H1 (cell line): Measurements from ENCODE around the gene PGBD5. TPM values are rescaled to one million over a fixed set of nuclear protein-coding genes. Genes with fewer than 3 reads are reported as not detected.

Source experiments
- CTCF ChIA-PET: fragments of 300-600 bp; sonication (Branson Sonifier 250); formaldehyde crosslinking; loops from one replicate; lab custom pipeline; 2021; ENCODE audit not compliant: partially characterized antibody; lab: Charles Lee
- POLR2A ChIA-PET: fragments of 300-600 bp; sonication (Branson Sonifier 250); formaldehyde crosslinking; loops from one replicate; lab custom pipeline; 2021; ENCODE audit warnings: inconsistent platforms; ENCODE audit not compliant: partially characterized antibody; lab: Charles Lee
- DNase-seq, 2 experiments: peaks; one replicate each; pipeline versions ENCODE4 v3.0.0 to v3.0.0-alpha.2; 2010 to 2022; ENCODE audit warnings: low spot score in 2 of 2, low read depth in 1 of 2, mixed read lengths in 1 of 2
- FAIRE-seq: peaks from 2 replicates; lab custom pipeline; 2011; peaks lifted over from hg19 to GRCh38; lab: Jason Lieb, UNC
- H2AFZ ChIP-seq: 2 replicates; pipeline ENCODE4 v1.8.1; 2012; ENCODE audit warnings: low read length, inconsistent platforms
- H2AK5ac ChIP-seq: 2 replicates; pipeline ENCODE4 v1.6.1; 2013; ENCODE audit warnings: low read depth, low read length
- H2BK120ac ChIP-seq: replicated peaks from 2 replicates; pipeline ENCODE3; 2013; ENCODE audit warnings: low read depth, low read length, inconsistent platforms
- H2BK12ac ChIP-seq: 2 replicates; pipeline ENCODE4 v1.6.1; 2013; ENCODE audit warnings: low read depth, low read length
- H2BK15ac ChIP-seq: 2 replicates; pipeline ENCODE4 v1.6.1; 2013; ENCODE audit warnings: low read length
- H2BK20ac ChIP-seq: 2 replicates; pipeline ENCODE4 v1.6.1; 2013; ENCODE audit warnings: low read length
- H2BK5ac ChIP-seq: 2 replicates; pipeline ENCODE4 v1.6.1; 2013; ENCODE audit warnings: low read depth, low read length
- H3K14ac ChIP-seq: 2 replicates; pipeline ENCODE4 v1.6.1; 2013; ENCODE audit warnings: inconsistent platforms; ENCODE audit not compliant: insufficient read length
- H3K18ac ChIP-seq: 2 replicates; pipeline ENCODE4 v1.6.1; 2013; ENCODE audit warnings: low read length; ENCODE audit errors: extremely low read depth
- H3K23ac ChIP-seq: 2 replicates; pipeline ENCODE4 v1.6.1; 2013; ENCODE audit warnings: inconsistent platforms; ENCODE audit not compliant: insufficient read length
- H3K23me2 ChIP-seq: 2 replicates; pipeline ENCODE4 v1.6.1; 2013; ENCODE audit warnings: low read depth, low read length
- H3K27ac ChIP-seq: 2 replicates; pipeline ENCODE4 v1.6.1; 2011; ENCODE audit warnings: low read depth, low read length, inconsistent platforms
- H3K27me3 ChIP-seq, 4 experiments: replicated peaks in 1 of 4; 1 replicate in 1 of 4; 2 replicates in 3 of 4; pipeline versions ENCODE4 v1.6.1 to v1.8.1; 2011 to 2013; ENCODE audit warnings: low read length in 3 of 4, mild to moderate bottlenecking in 3 of 4, inconsistent platforms in 2 of 4, mixed read lengths in 2 of 4, moderate library complexity in 1 of 4; ENCODE audit not compliant: control insufficient read depth in 3 of 4, insufficient read depth in 3 of 4; ENCODE audit errors: extremely low read depth in 1 of 4
- H3K36me3 ChIP-seq, 4 experiments: 2 replicates each; pipeline versions ENCODE4 v1.6.1 to v1.8.1; 2011 to 2013; ENCODE audit warnings: mild to moderate bottlenecking in 4 of 4, low read length in 3 of 4, moderate library complexity in 2 of 4, control low read depth in 1 of 4, inconsistent platforms in 1 of 4; ENCODE audit not compliant: insufficient read depth in 4 of 4, control insufficient read depth in 2 of 4
- H3K4ac ChIP-seq: replicated peaks from 2 replicates; pipeline ENCODE3; 2013; ENCODE audit warnings: low read length, low read depth, mixed read lengths, inconsistent platforms; ENCODE audit not compliant: insufficient read length
- H3K4me1 ChIP-seq, 4 experiments: replicated peaks in 1 of 4; 1 replicate in 1 of 4; 2 replicates in 3 of 4; pipeline versions ENCODE4 v1.6.1 to v1.8.1; 2011 to 2013; ENCODE audit warnings: low read length in 3 of 4, inconsistent platforms in 2 of 4, mixed read lengths in 1 of 4; ENCODE audit not compliant: insufficient read depth in 4 of 4, control insufficient read depth in 3 of 4
- H3K4me2 ChIP-seq, 2 experiments: 2 replicates each; pipeline versions ENCODE4 v1.6.1 to v1.8.1; 2011 to 2013; ENCODE audit warnings: low read depth in 2 of 2, low read length in 2 of 2, control low read depth in 1 of 2, inconsistent platforms in 1 of 2, mild to moderate bottlenecking in 1 of 2; ENCODE audit not compliant: insufficient read depth in 1 of 2
- H3K4me3 ChIP-seq, 4 experiments: fragments of 200-600, 300-600 bp in 1 of 4; sonication (generic), shearing (Covaris generic), sonication (Bioruptor Twin) in 1 of 4; 2 replicates each; pipeline versions ENCODE4 v1.5.1 to v1.8.1; 2011 to 2016; ENCODE audit warnings: low read length in 4 of 4, low read depth in 3 of 4, control low read depth in 2 of 4, inconsistent platforms in 2 of 4, mild to moderate bottlenecking in 2 of 4, mixed read lengths in 1 of 4, moderate library complexity in 1 of 4; ENCODE audit not compliant: insufficient read depth in 2 of 4; ENCODE audit errors: extremely low read depth in 1 of 4
- H3K56ac ChIP-seq: replicated peaks from 2 replicates; pipeline ENCODE3; 2013; ENCODE audit warnings: low read depth, mild to moderate bottlenecking, mixed read lengths, low read length, inconsistent platforms; ENCODE audit not compliant: insufficient read length
- H3K79me1 ChIP-seq: 2 replicates; pipeline ENCODE4 v1.6.1; 2013; ENCODE audit warnings: low read depth, low read length, control low read depth
- H3K79me2 ChIP-seq, 2 experiments: 2 replicates each; pipeline versions ENCODE4 v1.6.1 to v1.8.1; 2012 to 2013; ENCODE audit warnings: low read length in 2 of 2, mild to moderate bottlenecking in 2 of 2, inconsistent platforms in 1 of 2; ENCODE audit not compliant: insufficient read depth in 2 of 2, control insufficient read depth in 1 of 2
- H3K9ac ChIP-seq, 4 experiments: replicated peaks in 1 of 4; 1 replicate in 1 of 4; 2 replicates in 3 of 4; pipeline versions ENCODE4 v1.6.1 to v1.8.1; 2011 to 2013; ENCODE audit warnings: low read depth in 3 of 4, low read length in 3 of 4, control low read depth in 2 of 4, mild to moderate bottlenecking in 2 of 4, moderate library complexity in 2 of 4, inconsistent platforms in 1 of 4; ENCODE audit errors: extremely low read depth in 1 of 4
- H3K9me3 ChIP-seq, 2 experiments: 2 replicates each; pipeline versions ENCODE4 v1.6.1 to v1.8.1; 2012 to 2013; ENCODE audit warnings: mild to moderate bottlenecking in 2 of 2, moderate library complexity in 2 of 2, control low read depth in 1 of 2, inconsistent platforms in 1 of 2, low read depth in 1 of 2, low read length in 1 of 2, mixed read lengths in 1 of 2; ENCODE audit not compliant: insufficient read depth in 2 of 2
- H4K20me1 ChIP-seq, 2 experiments: replicated peaks in 1 of 2; 2 replicates each; pipeline versions ENCODE3 to v1.8.1; 2011 to 2013; ENCODE audit warnings: inconsistent platforms in 2 of 2, low read length in 2 of 2, mild to moderate bottlenecking in 1 of 2; ENCODE audit not compliant: insufficient read depth in 2 of 2, control insufficient read depth in 1 of 2
- H4K5ac ChIP-seq: 2 replicates; pipeline ENCODE4 v1.6.1; 2013; ENCODE audit warnings: low read length, low read depth, mixed read lengths, inconsistent platforms; ENCODE audit not compliant: insufficient read length
- H4K8ac ChIP-seq: 2 replicates; pipeline ENCODE4 v1.8.0; 2013; ENCODE audit warnings: mild to moderate bottlenecking, moderate library complexity, low read length, inconsistent platforms; ENCODE audit not compliant: insufficient read depth; ENCODE audit errors: extremely low read depth
- H4K91ac ChIP-seq: replicated peaks from 2 replicates; pipeline ENCODE3; 2013; ENCODE audit warnings: low read length, mixed read lengths, inconsistent platforms; ENCODE audit not compliant: insufficient read length
- JUN ChIP-seq: IDR thresholded peaks from 2 replicates; pipeline ENCODE4 v1.6.1; 2011; ENCODE audit warnings: low read depth, mild to moderate bottlenecking, improper control_type of control experiment, low read length
- POU5F1 ChIP-seq: IDR thresholded peaks from 2 replicates; pipeline ENCODE4 v1.6.1; 2011; ENCODE audit warnings: low read depth, mild to moderate bottlenecking, low read length, moderate library complexity
- RBBP5 ChIP-seq: IDR thresholded peaks from 2 replicates; pipeline ENCODE4 v1.7.1; 2012; ENCODE audit warnings: low read depth, mild to moderate bottlenecking, inconsistent platforms, low read length, moderate library complexity, borderline replicate concordance
- RFX5 ChIP-seq: IDR thresholded peaks from 2 replicates; pipeline ENCODE4 v1.6.1; 2011; ENCODE audit warnings: low read depth, low read length, improper control_type of control experiment, borderline replicate concordance
- TBP ChIP-seq: IDR thresholded peaks from 2 replicates; pipeline ENCODE4 v1.6.1; 2011; ENCODE audit warnings: low read depth, low read length, improper control_type of control experiment
- WGBS, 2 experiments: shearing (Covaris generic) in 1 of 2; methylation state at CpG; one replicate each; pipeline versions ENCODE4 v1.1.6 to v1.1.7; 2013 to 2015; ENCODE audit warnings: low lambda C conversion rate in 2 of 2, mixed read lengths in 2 of 2, inconsistent platforms in 1 of 2, low coverage in 1 of 2, missing lambda C conversion rate in 1 of 2; ENCODE audit not compliant: insufficient replicate concordance in 2 of 2, insufficient coverage in 1 of 2, insufficient read length in 1 of 2; ENCODE audit errors: extremely low coverage in 1 of 2, missing lambda C conversion rate in 1 of 2; 5-methylcytosine and 5-hydroxymethylcytosine counted together
- polyA plus RNA-seq, 7 experiments: library from polyadenylated mRNA; depleted of rRNA in 3 of 7; stranded (reverse) in 5 of 7; unstranded in 2 of 7; fragments of >200 nt in 5 of 7; fragments of 200-250 nt in 2 of 7; gene quantifications; 1 replicate in 5 of 7; 2 replicates in 1 of 7; 4 replicates in 1 of 7; pipeline versions ENCODE4 v1.2.1 to v1.2.3, GENCODE V29; 2011 to 2013; ENCODE audit warnings: missing spikeins in 2 of 7, mixed read lengths in 2 of 7
- total RNA-seq: library from RNA; stranded (reverse); fragmentation: NEBNext Ultra II Directional; extraction: Animal tissue kit (Norgen Biotek cat#: 25700); gene quantifications from 2 replicates; pipeline ENCODE4 v1.2.1, GENCODE V29; 2021

Gene PGBD5
- total and polyA plus RNA-seq, 2 of the 8 experiments (the other 6 are each of a cell fraction or from before 2014, with no cell fraction given), result 16.3 to 18.4 TPM

GRCh38 chr1:230348386-230349019 lies 77.6 kb downstream of the PGBD5 start:
- H3K27ac ChIP-seq, result no peak overlapping the region
- H4K5ac ChIP-seq, result no peak overlapping the region
- ChIA-PET CTCF (interaction anchor here (1.3 kb wide), 1 partner anchor 188 kb away, joined by 3 read pairs; no protein-coding TSS in a partner anchor), POLR2A (interaction anchor here (0.5 to 1.3 kb wide), 2 partner anchors 14 to 295 kb away, joined by 3 read pairs; no protein-coding TSS in a partner anchor)
- no peak overlapping the region for H3K14ac ChIP-seq
- H3K4me1 ChIP-seq, result no peaks in the 10 kb centered on the region
- no peaks in the 10 kb centered on the region for H4K20me1 ChIP-seq
- no peak overlapping the region for H2BK12ac ChIP-seq
- H3K4me2 ChIP-seq, result no peak overlapping the region
- no peaks in the 10 kb centered on the region for H3K27me3 ChIP-seq
- FAIRE-seq (no peak), DNase-seq (no peak)
- H3K23me2 ChIP-seq, result no peaks in the 10 kb centered on the region
- no peaks in the 10 kb centered on the region for H3K79me2 ChIP-seq
- no peak overlapping the region for H2BK120ac ChIP-seq
- H3K4me3 ChIP-seq, result no peak overlapping the region
- H3K56ac ChIP-seq, result no peak overlapping the region
- H4K8ac ChIP-seq, result no peak overlapping the region
- H2BK15ac ChIP-seq, result no peak overlapping the region
- H3K23ac ChIP-seq, result no peak overlapping the region
- no peaks in the 10 kb centered on the region; the same call in 1 of the 2 replicates for H3K79me1 ChIP-seq
- H3K4ac ChIP-seq, result no peak overlapping the region
- TF ChIP-seq RBBP5, result no peak
- no peak for TF ChIP-seq TBP
- no peak for TF ChIP-seq POU5F1
- no peak for TF ChIP-seq JUN
- TF ChIP-seq RFX5, result no peak
- no peak overlapping the region for H3K9ac ChIP-seq
- no peak overlapping the region for H2AFZ ChIP-seq
- peaks cover 5 to 11% (median 7%) of the 10 kb centered on the region in 4 experiments; a peak in 7 of 8 replicates for H3K36me3 ChIP-seq
- H2BK20ac ChIP-seq, result no peak overlapping the region
- H2AK5ac ChIP-seq, result no peak overlapping the region
- no peaks in the 10 kb centered on the region for H3K9me3 ChIP-seq
- no peak overlapping the region for H4K91ac ChIP-seq
- H2BK5ac ChIP-seq, result no peak overlapping the region; the same call in 1 of the 2 replicates
- whole genome bisulfite sequencing, 2 experiments, result 83% methylated on average over 9 of the region's 9 CpGs; no CpG with 5 or more reads in 1 of the 2 experiments
- no peak overlapping the region for H3K18ac ChIP-seq
